Gastrocnemius medialis (tissue), 4 donors: ENCODE data around the gene LRRC61. TPM values are rescaled to one million over a fixed set of nuclear protein-coding genes. Genes with fewer than 3 reads are reported as not detected.

Source experiments
- ATAC-seq, 2 donors: fragments of 150-250 bp; one replicate each; pipeline ENCODE4 v1.9.1; 2016
- DNase-seq, 2 donors: peaks; one replicate each; pipeline ENCODE4 v3.0.0-alpha.2; 2019
- H3K27ac ChIP-seq, 4 donors: fragments of 200-600 bp; sonication (generic); 1 replicate in 1 of 4; 2 replicates in 3 of 4; pipeline ENCODE4 v1.5.1; 2016 to 2018; ENCODE audit warnings: mild to moderate bottlenecking in 2 of 4, moderate library complexity in 1 of 4
- H3K27me3 ChIP-seq, 3 donors: fragments of 200-600 bp; sonication (generic) in 2 of 3; 1 replicate in 1 of 3; 2 replicates in 2 of 3; pipeline versions ENCODE4 v1.5.1 to v1.6.0; 2016 to 2019; ENCODE audit warnings: mild to moderate bottlenecking in 1 of 3, moderate library complexity in 1 of 3
- H3K36me3 ChIP-seq, 2 donors: fragments of 200-600 bp; sonication (generic) in 1 of 2; one replicate each; pipeline ENCODE4 v1.5.1; 2017 to 2018
- H3K4me1 ChIP-seq, 2 donors: fragments of 200-600 bp; sonication (generic) in 1 of 2; one replicate each; pipeline ENCODE4 v1.5.1; 2016 to 2017; ENCODE audit warnings: mild to moderate bottlenecking in 2 of 2
- H3K4me3 ChIP-seq, 4 donors: fragments of 200-600 bp; sonication (generic) in 3 of 4; 1 replicate in 1 of 4; 2 replicates in 3 of 4; pipeline ENCODE4 v1.5.1; 2016 to 2019; ENCODE audit warnings: mild to moderate bottlenecking in 2 of 4
- H3K9me3 ChIP-seq, 3 donors: fragments of 200-600 bp; sonication (generic) in 2 of 3; 1 replicate in 1 of 3; 2 replicates in 2 of 3; pipeline ENCODE4 v1.5.1; 2016 to 2019
- CTCF ChIP-seq, 5 experiments: fragments of 450-650 bp in 3 of 5; fragments of 200-600 bp in 2 of 5; sonication (generic) in 2 of 5; IDR thresholded peaks in 4 of 5; conservative IDR thresholded peaks in 1 of 5; 1 replicate in 4 of 5; 2 replicates in 1 of 5; pipeline ENCODE4 v1.5.1; 2016 to 2019; ENCODE audit warnings: antibody characterized with exemption in 5 of 5, mild to moderate bottlenecking in 3 of 5, moderate library complexity in 3 of 5
- POLR2A ChIP-seq, 2 donors: fragments of 450-650 bp; IDR thresholded peaks; one replicate each; pipeline ENCODE4 v1.6.1; 2017; ENCODE audit warnings: antibody characterized with exemption in 2 of 2, mild to moderate bottlenecking in 2 of 2, moderate library complexity in 2 of 2
- in situ Hi-C, 4 donors: fragments of 200-750 bp; cut with MboI; loops; one replicate each; pipeline versions ENCODE4 v1.15.0 to v1.8.0; 2017; ENCODE audit warnings: low sequenced_read_pairs in 4 of 4
- intact Hi-C: fragments of 100-400 bp; cut with DNase I; formaldehyde crosslinking; loops from one replicate; pipeline ENCODE4 v1.15.1; 2023; ENCODE audit warnings: low total_unique reads
- total RNA-seq, 4 donors: library from RNA; depleted of rRNA; stranded (reverse); fragments of >200 nt; gene quantifications; one replicate each; pipeline versions ENCODE4 v1.1.0 to v1.2.3, GENCODE V29; 2016

The LRRC61 gene
- total RNA-seq, 4 donors from 2014 or later = 0.62 to 6.8 (median 1.9) TPM

- DNase-seq = no peak
- Histone ChIP-seq H3K9me3 (no peaks in the 10 kb centered on the region), H3K27me3 (no peaks in the 10 kb centered on the region), H3K36me3 (no peaks in the 10 kb centered on the region), H3K4me1 (peaks cover 29 to 35% of the 10 kb centered on the region in 2 donors), H3K4me3 (no peak overlapping the region), H3K27ac (no peak overlapping the region)
- in situ Hi-C loops = no loop called here
- intact Hi-C loops = loop anchor here (10.0 kb wide), 2 partner anchors 884 to 1476 kb away; partner anchors contain the start of genes EZH2 and SMARCD3
- no peak for TF ChIP-seq CTCF (IDR thresholded peaks at IDR 0.05 in 4 of 5, conservative IDR thresholded peaks at IDR 0.05 in 1 of 5)
- ATAC-seq = no peak
These were observed 37.4 kb downstream of the LRRC61 start for GRCh38 chr7:150360363-150361058.

GRCh38 chr7:150361402-150361801 lies 38.2 kb downstream of the LRRC61 start:
- Histone ChIP-seq H3K4me3 (no peak overlapping the region), H3K9me3 (no peaks in the 10 kb centered on the region), H3K27me3 (no peaks in the 10 kb centered on the region), H3K36me3 (no peaks in the 10 kb centered on the region), H3K4me1 (peaks cover 29 to 35% of the 10 kb centered on the region in 2 donors), H3K27ac (peak overlapping the region; percentile 64 to 78 (median 74))
- in situ Hi-C loops = no loop called here
- ATAC-seq (no peak), DNase-seq (no peak)
- intact Hi-C loops = loop anchor here (10.0 kb wide), 2 partner anchors 883 to 1477 kb away; partner anchors contain the start of genes EZH2 and SMARCD3
- TF ChIP-seq POLR2A (IDR thresholded peaks at IDR 0.05) (no peak), CTCF (IDR thresholded peaks at IDR 0.05 in 4 of 5, conservative IDR thresholded peaks at IDR 0.05 in 1 of 5) (no peak)

GRCh38 chr7:150361807-150362621 lies 38.9 kb downstream of the LRRC61 start:
- H3K27me3 ChIP-seq = no peaks in the 10 kb centered on the region
- intact Hi-C loops (loop anchor here (10.0 kb wide), 2 partner anchors 883 to 1477 kb away; partner anchors contain the start of genes EZH2 and SMARCD3), in situ Hi-C loops (no loop called here)
- no peaks in the 10 kb centered on the region for H3K36me3 ChIP-seq
- H3K4me3 ChIP-seq = no peak overlapping the region
- peak overlapping the region; percentile 64 to 78 (median 74) for H3K27ac ChIP-seq
- no peak for DNase-seq
- H3K4me1 ChIP-seq = peaks cover 29 to 32% of the 10 kb centered on the region in 2 donors
- no peak for TF ChIP-seq CTCF (IDR thresholded peaks at IDR 0.05 in 4 of 5, conservative IDR thresholded peaks at IDR 0.05 in 1 of 5)
- TF ChIP-seq POLR2A (IDR thresholded peaks at IDR 0.05) = no peak
- H3K9me3 ChIP-seq = no peaks in the 10 kb centered on the region
- ATAC-seq = peak; percentile 24 to 60

GRCh38 chr7:150363370-150363769 lies 40.2 kb downstream of the LRRC61 start:
- H3K27ac ChIP-seq = peak overlapping the region in 3 of 4 donors; percentile 72 to 78 (median 73)
- no peaks in the 10 kb centered on the region for H3K27me3 ChIP-seq
- peaks cover 31 to 42% of the 10 kb centered on the region in 2 donors for H3K4me1 ChIP-seq
- in situ Hi-C loops = no loop called here
- H3K9me3 ChIP-seq = no peaks in the 10 kb centered on the region
- TF ChIP-seq CTCF (IDR thresholded peaks at IDR 0.05 in 4 of 5, conservative IDR thresholded peaks at IDR 0.05 in 1 of 5) = no peak
- no peak for TF ChIP-seq POLR2A (IDR thresholded peaks at IDR 0.05)
- intact Hi-C loops = loop anchor here (10.0 kb wide), 2 partner anchors 881 to 1479 kb away; partner anchors contain the start of genes EZH2 and SMARCD3
- DNase-seq (no peak), ATAC-seq (no peak)
- no peaks in the 10 kb centered on the region for H3K36me3 ChIP-seq
- no peak overlapping the region for H3K4me3 ChIP-seq
